SK-N-SH (cell line): Measurements from ENCODE around the gene COL4A5. TPM values are rescaled to one million over a fixed set of nuclear protein-coding genes. Genes with fewer than 3 reads are reported as not detected.
A peak's percentile ranks its signal among the peaks of the same experiment; 100 is the strongest.

Source experiments
- CTCF ChIA-PET: fragments of 300-600, 350-600 bp; formaldehyde crosslinking; extraction: SDS; loops from one replicate; lab custom pipeline; 2021; lab: Yijun Ruan, JAX
- POLR2A ChIA-PET: fragments of 350-600 bp; sonication (Branson Sonifier 250); formaldehyde crosslinking; extraction: SDS; loops from one replicate; lab custom pipeline; 2020; ENCODE audit warnings: antibody characterized with exemption, inconsistent platforms; lab: Yijun Ruan, JAX
- DNase-seq: peaks from one replicate; pipeline ENCODE4 v3.0.0; 2012
- H2AFZ ChIP-seq: fragments of 200-600 bp; sonication (generic); 2 replicates; pipeline ENCODE4 v1.8.1; 2016; ENCODE audit warnings: antibody characterized with exemption, mild to moderate bottlenecking, low read depth
- H3F3A ChIP-seq: fragments of 200-600 bp; sonication (generic); replicated peaks from 2 replicates; pipeline ENCODE3; 2016; ENCODE audit warnings: antibody characterized with exemption, mild to moderate bottlenecking; ENCODE audit not compliant: insufficient read depth
- H3K27ac ChIP-seq, 2 experiments: fragments of 200-500 bp in 1 of 2; fragments of 200-600 bp in 1 of 2; sonication (Bioruptor generic) in 1 of 2; sonication (generic), shearing (Covaris generic) in 1 of 2; 2 replicates each; pipeline versions ENCODE4 v1.5.1 to v1.6.1; 2014 to 2016; ENCODE audit warnings: low read depth in 2 of 2, inconsistent platforms in 1 of 2, low read length in 1 of 2, mild to moderate bottlenecking in 1 of 2, mixed read lengths in 1 of 2
- H3K27me3 ChIP-seq: fragments of 200-600 bp; sonication (generic), shearing (Covaris generic); 2 replicates; pipeline ENCODE4 v1.6.1; 2016; ENCODE audit warnings: mixed run types; ENCODE audit not compliant: insufficient read depth
- H3K36me3 ChIP-seq, 2 experiments: fragments of 200-500 bp in 1 of 2; fragments of 200-600 bp in 1 of 2; sonication (Bioruptor generic) in 1 of 2; sonication (generic) in 1 of 2; replicated peaks in 1 of 2; 2 replicates each; pipeline versions ENCODE3 to v1.5.1; 2014 to 2016; ENCODE audit warnings: low read length in 1 of 2, mild to moderate bottlenecking in 1 of 2; ENCODE audit not compliant: insufficient read depth in 2 of 2, control insufficient read depth in 1 of 2
- H3K4me1 ChIP-seq, 2 experiments: fragments of 200-500 bp in 1 of 2; fragments of 200-600 bp in 1 of 2; sonication (Bioruptor generic) in 1 of 2; sonication (generic), shearing (Covaris generic) in 1 of 2; 2 replicates each; pipeline versions ENCODE4 v1.5.1 to v1.6.1; 2014 to 2016; ENCODE audit warnings: low read depth in 1 of 2, low read length in 1 of 2, mixed run types in 1 of 2; ENCODE audit not compliant: insufficient read depth in 2 of 2, control insufficient read depth in 1 of 2
- H3K4me2 ChIP-seq: fragments of 200-600 bp; sonication (generic), shearing (Covaris generic); 2 replicates; pipeline ENCODE4 v1.6.1; 2017; ENCODE audit warnings: mixed run types
- H3K4me3 ChIP-seq, 2 experiments: fragments of 200-500 bp in 1 of 2; fragments of 200-600 bp in 1 of 2; sonication (Bioruptor generic) in 1 of 2; sonication (generic), shearing (Covaris generic) in 1 of 2; 2 replicates each; pipeline versions ENCODE4 v1.5.1 to v1.8.1; 2014 to 2016; ENCODE audit warnings: low read depth in 2 of 2, inconsistent platforms in 1 of 2, low read length in 1 of 2, mild to moderate bottlenecking in 1 of 2, mixed read lengths in 1 of 2, moderate library complexity in 1 of 2
- H3K79me2 ChIP-seq: fragments of 200-600 bp; sonication (generic); 2 replicates; pipeline ENCODE4 v1.8.1; 2017; ENCODE audit warnings: mild to moderate bottlenecking; ENCODE audit not compliant: insufficient read depth
- H3K9ac ChIP-seq: fragments of 200-600 bp; sonication (generic); 2 replicates; pipeline ENCODE4 v1.6.1; 2017; ENCODE audit warnings: mixed run types
- H3K9me2 ChIP-seq: fragments of 200-600 bp; sonication (generic); 2 replicates; pipeline ENCODE4 v1.6.1; 2017; ENCODE audit warnings: mixed run types
- H3K9me3 ChIP-seq: fragments of 200-600 bp; sonication (generic); 2 replicates; pipeline ENCODE4 v1.6.1; 2017; ENCODE audit warnings: mixed run types, mild to moderate bottlenecking, moderate library complexity
- H4K20me1 ChIP-seq: fragments of 200-600 bp; sonication (generic); 2 replicates; pipeline ENCODE4 v1.6.1; 2017; ENCODE audit warnings: mild to moderate bottlenecking, mixed run types; ENCODE audit not compliant: insufficient read depth
- EZH2phosphoT487 ChIP-seq: fragments of 200-600 bp; sonication (generic); IDR thresholded peaks from 2 replicates; pipeline ENCODE4 v1.6.1; 2017; ENCODE audit warnings: low read depth, mixed run types, mild to moderate bottlenecking, antibody characterized with exemption, moderate library complexity, borderline replicate concordance
- FOXJ3 ChIP-seq: sonication (generic); formaldehyde crosslinking; IDR thresholded peaks from 2 replicates; pipeline ENCODE4 v1.5.1; 2020; ENCODE audit warnings: mild to moderate bottlenecking, missing genetic modification reagents
- GABPA ChIP-seq: IDR thresholded peaks from 2 replicates; pipeline ENCODE4 v1.4.0; 2012; ENCODE audit warnings: low read depth, mild to moderate bottlenecking
- MEF2A ChIP-seq: IDR thresholded peaks from 2 replicates; pipeline ENCODE4 v1.4.0; 2012; ENCODE audit warnings: low read depth, borderline replicate concordance
- NRF1 ChIP-seq: IDR thresholded peaks from 2 replicates; pipeline ENCODE4 v1.6.1; 2012; ENCODE audit warnings: low read depth, mild to moderate bottlenecking, low read length
- POLR2AphosphoS5 ChIP-seq: IDR thresholded peaks from 2 replicates; pipeline ENCODE4 v1.6.1; 2012; ENCODE audit warnings: low read depth, low read length
- RAD21 ChIP-seq: IDR thresholded peaks from 2 replicates; pipeline ENCODE4 v1.6.1; 2012; ENCODE audit warnings: mild to moderate bottlenecking, low read length
- SIN3A ChIP-seq: IDR thresholded peaks from 2 replicates; pipeline ENCODE4 v1.6.1; 2012; ENCODE audit warnings: low read depth, mild to moderate bottlenecking, low read length, moderate library complexity, borderline replicate concordance
- YY1 ChIP-seq: IDR thresholded peaks from 2 replicates; pipeline ENCODE4 v1.4.0; 2012; ENCODE audit warnings: low read depth, mild to moderate bottlenecking
- WGBS: methylation state at CpG from one replicate; pipeline ENCODE4 v1.1.6; 2017; ENCODE audit warnings: low lambda C conversion rate; 5-methylcytosine and 5-hydroxymethylcytosine counted together
- polyA plus RNA-seq, 3 experiments: library from polyadenylated mRNA; depleted of rRNA; stranded (reverse); fragments of >200 nt; gene quantifications; 2 replicates each; pipeline ENCODE4 v1.2.3, GENCODE V29; 2012
- TF ChIP-seq, protein P1 (sequence below): IDR thresholded peaks from 2 replicates; pipeline ENCODE4 v1.4.0; 2012; ENCODE audit warnings: low read depth, borderline replicate concordance
- TF ChIP-seq, protein P2 (sequence below): IDR thresholded peaks from 2 replicates; pipeline ENCODE4 v1.6.1; 2012; ENCODE audit warnings: mild to moderate bottlenecking, low read depth, low read length, moderate library complexity
- TF ChIP-seq, protein P3 (sequence below): fragments of 200-600 bp; sonication (generic); IDR thresholded peaks from 2 replicates; pipeline ENCODE4 v1.6.1; 2017; ENCODE audit warnings: antibody characterized with exemption, mild to moderate bottlenecking, moderate library complexity
- TF ChIP-seq, protein P4 (sequence below): fragments of 150-350 bp; IDR thresholded peaks from 2 replicates; pipeline ENCODE4 v1.6.1; 2017; ENCODE audit warnings: antibody characterized with exemption, low read length, low read depth, borderline replicate concordance

The COL4A5 gene
- polyA plus RNA-seq, 1 of the 3 experiments (the other 2 are of a cell fraction), result 0.02 TPM

DNA sequence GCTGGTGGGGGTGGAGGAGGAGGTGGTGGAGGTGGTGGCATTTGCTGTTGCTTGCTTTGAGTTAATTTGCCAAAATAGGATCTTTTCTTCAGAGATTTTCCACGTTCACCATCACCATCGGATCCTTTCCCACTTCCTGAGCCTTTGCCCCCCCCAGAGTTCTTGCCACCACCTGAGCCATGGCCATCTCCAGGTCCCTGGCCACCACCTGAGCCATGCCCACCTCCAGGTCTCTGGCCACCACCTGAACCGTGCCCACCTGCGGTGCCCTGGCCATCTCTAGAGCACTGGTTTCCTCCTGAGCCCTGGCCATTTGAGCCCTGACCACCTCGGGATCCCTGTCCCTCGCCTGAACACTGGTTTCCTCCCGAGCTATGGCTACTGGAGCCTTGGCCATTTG, 294.8 kb downstream of the COL4A5 start:
- no peak overlapping the region for H3K4me3 ChIP-seq
- 14% methylated on average over 6 of the region's 7 CpGs for WGBS
- H3F3A ChIP-seq, result no peaks in the 10 kb centered on the region
- POLR2A ChIA-PET, result no interaction called here
- no peaks in the 10 kb centered on the region for H3K79me2 ChIP-seq
- H3K4me2 ChIP-seq, result no peak overlapping the region
- peaks cover 69% of the 10 kb centered on the region for H3K27me3 ChIP-seq
- DNase-seq, result peak; percentile 10
- no peak overlapping the region for H3K9ac ChIP-seq
- TF ChIP-seq MEF2A (no peak), YY1 (no peak), POLR2AphosphoS5 (no peak), FOXJ3 (CRISPR knock-in tag) (no peak), SIN3A (no peak), RAD21 (no peak), NRF1 (no peak), EZH2phosphoT487 (no peak), GABPA (no peak)
- TF ChIP-seq, protein P1, sequence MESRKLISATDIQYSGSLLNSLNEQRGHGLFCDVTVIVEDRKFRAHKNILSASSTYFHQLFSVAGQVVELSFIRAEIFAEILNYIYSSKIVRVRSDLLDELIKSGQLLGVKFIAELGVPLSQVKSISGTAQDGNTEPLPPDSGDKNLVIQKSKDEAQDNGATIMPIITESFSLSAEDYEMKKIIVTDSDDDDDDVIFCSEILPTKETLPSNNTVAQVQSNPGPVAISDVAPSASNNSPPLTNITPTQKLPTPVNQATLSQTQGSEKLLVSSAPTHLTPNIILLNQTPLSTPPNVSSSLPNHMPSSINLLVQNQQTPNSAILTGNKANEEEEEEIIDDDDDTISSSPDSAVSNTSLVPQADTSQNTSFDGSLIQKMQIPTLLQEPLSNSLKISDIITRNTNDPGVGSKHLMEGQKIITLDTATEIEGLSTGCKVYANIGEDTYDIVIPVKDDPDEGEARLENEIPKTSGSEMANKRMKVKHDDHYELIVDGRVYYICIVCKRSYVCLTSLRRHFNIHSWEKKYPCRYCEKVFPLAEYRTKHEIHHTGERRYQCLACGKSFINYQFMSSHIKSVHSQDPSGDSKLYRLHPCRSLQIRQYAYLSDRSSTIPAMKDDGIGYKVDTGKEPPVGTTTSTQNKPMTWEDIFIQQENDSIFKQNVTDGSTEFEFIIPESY, result no peak
- TF ChIP-seq, protein P2, sequence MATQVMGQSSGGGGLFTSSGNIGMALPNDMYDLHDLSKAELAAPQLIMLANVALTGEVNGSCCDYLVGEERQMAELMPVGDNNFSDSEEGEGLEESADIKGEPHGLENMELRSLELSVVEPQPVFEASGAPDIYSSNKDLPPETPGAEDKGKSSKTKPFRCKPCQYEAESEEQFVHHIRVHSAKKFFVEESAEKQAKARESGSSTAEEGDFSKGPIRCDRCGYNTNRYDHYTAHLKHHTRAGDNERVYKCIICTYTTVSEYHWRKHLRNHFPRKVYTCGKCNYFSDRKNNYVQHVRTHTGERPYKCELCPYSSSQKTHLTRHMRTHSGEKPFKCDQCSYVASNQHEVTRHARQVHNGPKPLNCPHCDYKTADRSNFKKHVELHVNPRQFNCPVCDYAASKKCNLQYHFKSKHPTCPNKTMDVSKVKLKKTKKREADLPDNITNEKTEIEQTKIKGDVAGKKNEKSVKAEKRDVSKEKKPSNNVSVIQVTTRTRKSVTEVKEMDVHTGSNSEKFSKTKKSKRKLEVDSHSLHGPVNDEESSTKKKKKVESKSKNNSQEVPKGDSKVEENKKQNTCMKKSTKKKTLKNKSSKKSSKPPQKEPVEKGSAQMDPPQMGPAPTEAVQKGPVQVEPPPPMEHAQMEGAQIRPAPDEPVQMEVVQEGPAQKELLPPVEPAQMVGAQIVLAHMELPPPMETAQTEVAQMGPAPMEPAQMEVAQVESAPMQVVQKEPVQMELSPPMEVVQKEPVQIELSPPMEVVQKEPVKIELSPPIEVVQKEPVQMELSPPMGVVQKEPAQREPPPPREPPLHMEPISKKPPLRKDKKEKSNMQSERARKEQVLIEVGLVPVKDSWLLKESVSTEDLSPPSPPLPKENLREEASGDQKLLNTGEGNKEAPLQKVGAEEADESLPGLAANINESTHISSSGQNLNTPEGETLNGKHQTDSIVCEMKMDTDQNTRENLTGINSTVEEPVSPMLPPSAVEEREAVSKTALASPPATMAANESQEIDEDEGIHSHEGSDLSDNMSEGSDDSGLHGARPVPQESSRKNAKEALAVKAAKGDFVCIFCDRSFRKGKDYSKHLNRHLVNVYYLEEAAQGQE, result no peak
- TF ChIP-seq, protein P3, sequence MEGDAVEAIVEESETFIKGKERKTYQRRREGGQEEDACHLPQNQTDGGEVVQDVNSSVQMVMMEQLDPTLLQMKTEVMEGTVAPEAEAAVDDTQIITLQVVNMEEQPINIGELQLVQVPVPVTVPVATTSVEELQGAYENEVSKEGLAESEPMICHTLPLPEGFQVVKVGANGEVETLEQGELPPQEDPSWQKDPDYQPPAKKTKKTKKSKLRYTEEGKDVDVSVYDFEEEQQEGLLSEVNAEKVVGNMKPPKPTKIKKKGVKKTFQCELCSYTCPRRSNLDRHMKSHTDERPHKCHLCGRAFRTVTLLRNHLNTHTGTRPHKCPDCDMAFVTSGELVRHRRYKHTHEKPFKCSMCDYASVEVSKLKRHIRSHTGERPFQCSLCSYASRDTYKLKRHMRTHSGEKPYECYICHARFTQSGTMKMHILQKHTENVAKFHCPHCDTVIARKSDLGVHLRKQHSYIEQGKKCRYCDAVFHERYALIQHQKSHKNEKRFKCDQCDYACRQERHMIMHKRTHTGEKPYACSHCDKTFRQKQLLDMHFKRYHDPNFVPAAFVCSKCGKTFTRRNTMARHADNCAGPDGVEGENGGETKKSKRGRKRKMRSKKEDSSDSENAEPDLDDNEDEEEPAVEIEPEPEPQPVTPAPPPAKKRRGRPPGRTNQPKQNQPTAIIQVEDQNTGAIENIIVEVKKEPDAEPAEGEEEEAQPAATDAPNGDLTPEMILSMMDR, result no peak
- TF ChIP-seq, protein P4, sequence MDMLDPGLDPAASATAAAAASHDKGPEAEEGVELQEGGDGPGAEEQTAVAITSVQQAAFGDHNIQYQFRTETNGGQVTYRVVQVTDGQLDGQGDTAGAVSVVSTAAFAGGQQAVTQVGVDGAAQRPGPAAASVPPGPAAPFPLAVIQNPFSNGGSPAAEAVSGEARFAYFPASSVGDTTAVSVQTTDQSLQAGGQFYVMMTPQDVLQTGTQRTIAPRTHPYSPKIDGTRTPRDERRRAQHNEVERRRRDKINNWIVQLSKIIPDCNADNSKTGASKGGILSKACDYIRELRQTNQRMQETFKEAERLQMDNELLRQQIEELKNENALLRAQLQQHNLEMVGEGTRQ, result no peak
- no peaks in the 10 kb centered on the region for H3K36me3 ChIP-seq
- H2AFZ ChIP-seq, result no peak overlapping the region
- no peaks in the 10 kb centered on the region; a peak in 1 of 4 replicates for H3K4me1 ChIP-seq
- peaks cover 4% of the 10 kb centered on the region; the same call in 1 of the 2 replicates for H4K20me1 ChIP-seq
- H3K27ac ChIP-seq, result no peak overlapping the region
- no peaks in the 10 kb centered on the region for H3K9me2 ChIP-seq
- CTCF ChIA-PET, result interaction anchor here (0.9 to 1.9 kb wide), 3 partner anchors 9 to 35 kb away, joined by 3 to 5 read pairs (median 3); no protein-coding TSS in a partner anchor
- no peaks in the 10 kb centered on the region for H3K9me3 ChIP-seq
